ENCODE measurements around the gene STRBP. TPM values are rescaled to one million over a fixed set of nuclear protein-coding genes. Genes with fewer than 3 reads are reported as not detected.

STRBP gene
- total RNA-seq, 1 experiment from 2014 or later, result 74.0 TPM

DNA sequence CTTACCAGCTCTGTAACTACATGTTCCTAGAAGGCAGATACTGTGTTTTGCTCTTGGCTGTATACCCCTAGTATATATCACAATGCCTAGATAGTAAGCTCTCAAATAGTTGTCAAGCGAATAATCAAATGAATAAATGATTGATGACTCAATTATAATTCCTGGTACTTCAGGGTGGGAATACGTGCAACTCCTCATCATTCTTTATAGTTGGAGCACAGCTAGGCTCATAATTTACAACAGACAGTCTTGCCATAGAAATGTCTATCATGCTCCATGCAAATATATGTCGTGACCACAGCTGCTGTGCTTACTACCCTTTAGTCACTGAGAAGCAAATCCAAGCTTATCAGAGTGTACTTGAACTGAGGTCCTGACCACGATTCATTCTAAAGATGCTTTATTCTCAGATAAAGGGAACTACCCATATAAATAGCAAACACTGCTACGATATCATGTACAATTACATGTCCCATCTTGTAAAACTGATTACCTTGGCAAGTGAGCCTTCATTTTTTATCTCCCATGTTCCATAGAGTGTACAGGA, 52.1 kb downstream of the STRBP start:
- TF ChIP-seq, protein P1, sequence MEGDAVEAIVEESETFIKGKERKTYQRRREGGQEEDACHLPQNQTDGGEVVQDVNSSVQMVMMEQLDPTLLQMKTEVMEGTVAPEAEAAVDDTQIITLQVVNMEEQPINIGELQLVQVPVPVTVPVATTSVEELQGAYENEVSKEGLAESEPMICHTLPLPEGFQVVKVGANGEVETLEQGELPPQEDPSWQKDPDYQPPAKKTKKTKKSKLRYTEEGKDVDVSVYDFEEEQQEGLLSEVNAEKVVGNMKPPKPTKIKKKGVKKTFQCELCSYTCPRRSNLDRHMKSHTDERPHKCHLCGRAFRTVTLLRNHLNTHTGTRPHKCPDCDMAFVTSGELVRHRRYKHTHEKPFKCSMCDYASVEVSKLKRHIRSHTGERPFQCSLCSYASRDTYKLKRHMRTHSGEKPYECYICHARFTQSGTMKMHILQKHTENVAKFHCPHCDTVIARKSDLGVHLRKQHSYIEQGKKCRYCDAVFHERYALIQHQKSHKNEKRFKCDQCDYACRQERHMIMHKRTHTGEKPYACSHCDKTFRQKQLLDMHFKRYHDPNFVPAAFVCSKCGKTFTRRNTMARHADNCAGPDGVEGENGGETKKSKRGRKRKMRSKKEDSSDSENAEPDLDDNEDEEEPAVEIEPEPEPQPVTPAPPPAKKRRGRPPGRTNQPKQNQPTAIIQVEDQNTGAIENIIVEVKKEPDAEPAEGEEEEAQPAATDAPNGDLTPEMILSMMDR (conservative IDR thresholded peaks at IDR 0.05), result no peak
- Histone ChIP-seq H3K4me2 (ENCODE audit: insufficient read depth, insufficient read length, low read length) (no peak overlapping the region), H3K9me3 (ENCODE audit: control insufficient read depth, low read depth, low read length) (no peaks in the 10 kb centered on the region), H4K91ac (ENCODE audit: insufficient read length, low read depth, low read length) (no peak overlapping the region), H2AK5ac (ENCODE audit: insufficient read length, low read length) (no peak overlapping the region), H3K23me2 (ENCODE audit: insufficient read length, low read depth, low read length, poor library complexity, severe bottlenecking) (no peaks in the 10 kb centered on the region), H2BK12ac (ENCODE audit: insufficient read length, low read depth, low read length) (no peak overlapping the region), H2BK5ac (ENCODE audit: insufficient read length, low read length) (no peak overlapping the region), H4K20me1 (ENCODE audit: control insufficient read depth, insufficient read depth, insufficient read length) (no peaks in the 10 kb centered on the region), H3T11ph (ENCODE audit: low read length) (no peak overlapping the region), H3K27ac (ENCODE audit: insufficient read length, low read depth, low read length) (no peak overlapping the region), H4K8ac (replicated peaks; ENCODE audit: insufficient read length, low read depth, low read length) (no peak overlapping the region), H4K5ac (ENCODE audit: insufficient read length, low read depth, low read length) (no peak overlapping the region), H2BK120ac (ENCODE audit: low read depth, low read length, poor library complexity, severe bottlenecking) (no peak overlapping the region), H2BK20ac (ENCODE audit: low read depth, low read length, poor library complexity, severe bottlenecking) (no peak overlapping the region), H2AFZ (ENCODE audit: low read length) (no peak overlapping the region), H3K18ac (ENCODE audit: insufficient read length, low read depth, low read length) (no peak overlapping the region), H3K4me1 (ENCODE audit: insufficient read depth, low read length) (no peaks in the 10 kb centered on the region), H3K56ac (ENCODE audit: insufficient read length, low read depth, low read length) (no peak overlapping the region), H3K79me2 (ENCODE audit: insufficient read depth, low read length) (peaks cover 3% of the 10 kb centered on the region; the same call in 1 of the 2 replicates), H3K4ac (ENCODE audit: low read depth, low read length) (no peak overlapping the region), H3K27me3 (ENCODE audit: insufficient read depth, low read length) (no peaks in the 10 kb centered on the region), H3K23ac (ENCODE audit: insufficient read length, low read depth, low read length) (no peak overlapping the region), H3K14ac (ENCODE audit: insufficient read depth, low read length) (no peak overlapping the region), H3K9ac (ENCODE audit: extremely low read depth, insufficient read length, low read length) (no peak overlapping the region), H3K79me1 (ENCODE audit: insufficient read depth, low read depth, low read length, poor library complexity, severe bottlenecking) (no peaks in the 10 kb centered on the region), H2BK15ac (ENCODE audit: low read depth, low read length) (no peak overlapping the region)
- Mint-ChIP-seq H3K4me1 (peaks cover 10 to 14% of the 10 kb centered on the region in 2 experiments), H3K27ac (peak overlapping the region in 1 of 3 experiments; percentile 50; a peak in 1 of 7 replicates), H3K9me3 (no peaks in the 10 kb centered on the region), H3K27me3 (ENCODE audit: low read depth) (no peaks in the 10 kb centered on the region), H3K4me3 (no peak overlapping the region), H3K36me3 (ENCODE audit: insufficient read depth in 1 of 3, low read depth in 3 of 3) (no peaks in the 10 kb centered on the region; a peak in 1 of 7 replicates)
- DNase-seq, result no peak
- WGBS (ENCODE audit: extremely low coverage, insufficient read length, low lambda C conversion rate), result no CpG with 5 or more reads among the region's 5 CpGs
